HEK293T (cell line): ENCODE measurements around the gene LAMB1.

ENCODE experiments used
- ARNT ChIP-seq: fragments of 450-650 bp; IDR thresholded peaks from 2 replicates; pipeline ENCODE4 v1.6.1; 2017; ENCODE audit warnings: mild to moderate bottlenecking
- BHLHE40 ChIP-seq: fragments of 450-650 bp; IDR thresholded peaks from 2 replicates; pipeline ENCODE4 v1.6.1; 2016; ENCODE audit warnings: mild to moderate bottlenecking, moderate library complexity, borderline replicate concordance
- ELF4 ChIP-seq: fragments of 450-650 bp; IDR thresholded peaks from 2 replicates; pipeline ENCODE4 v1.6.1; 2017; ENCODE audit warnings: antibody characterized with exemption
- FOXK2 ChIP-seq: fragments of 450-650 bp; IDR thresholded peaks from 2 replicates; pipeline ENCODE4 v1.6.1; 2016; ENCODE audit warnings: mild to moderate bottlenecking
- FOXM1 ChIP-seq: fragments of 450-650 bp; IDR thresholded peaks from 2 replicates; pipeline ENCODE4 v1.6.1; 2017; ENCODE audit warnings: mild to moderate bottlenecking, borderline replicate concordance
- HDGF ChIP-seq: fragments of 450-650 bp; IDR thresholded peaks from 2 replicates; pipeline ENCODE4 v1.6.1; 2017; ENCODE audit warnings: antibody characterized with exemption, borderline replicate concordance
- PKNOX1 ChIP-seq: fragments of 450-650 bp; IDR thresholded peaks from 2 replicates; pipeline ENCODE4 v1.6.1; 2016
- SP1 ChIP-seq: fragments of 450-650 bp; IDR thresholded peaks from 2 replicates; pipeline ENCODE4 v1.6.1; 2017

DNA sequence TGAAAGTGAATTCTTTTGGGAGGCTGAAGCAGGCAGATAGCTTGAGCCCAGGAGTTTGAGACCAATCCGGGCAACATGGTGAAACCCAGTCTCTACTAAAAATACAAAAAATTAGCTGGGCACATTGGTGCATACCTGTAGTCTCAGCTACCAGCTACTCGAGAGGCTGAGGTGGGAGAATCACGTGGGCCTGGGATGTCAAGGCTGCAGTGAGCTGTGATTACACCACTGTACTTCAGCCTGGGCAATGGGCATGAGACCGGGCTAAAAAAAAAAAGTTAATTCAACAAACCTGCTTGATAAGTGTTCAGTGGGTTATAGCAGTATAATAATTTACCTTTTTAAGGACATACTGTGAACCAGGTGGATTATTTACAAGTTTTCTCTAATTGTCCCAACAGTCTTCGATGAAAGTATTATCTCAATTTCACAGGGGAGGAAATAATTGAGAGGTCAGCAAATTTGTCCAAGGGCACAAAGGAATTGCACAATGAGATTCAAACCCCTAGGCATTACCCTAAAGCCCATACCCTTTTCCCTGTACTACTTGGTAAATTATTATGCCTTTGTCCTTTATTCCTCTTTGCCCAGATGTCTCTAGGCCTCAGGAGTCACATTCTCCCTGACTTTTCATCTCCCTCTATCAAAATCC lies 125.1 kb downstream of the LAMB1 start:
- no peak for TF ChIP-seq HDGF
- no peak for TF ChIP-seq BHLHE40
- TF ChIP-seq ELF4 = no peak
- TF ChIP-seq PKNOX1 = no peak
- TF ChIP-seq FOXK2 = no peak
- TF ChIP-seq ARNT = no peak
- TF ChIP-seq FOXM1 = no peak
- TF ChIP-seq SP1 = no peak
